IPS DF 6.9 (cell line): ENCODE data around the gene ALG13.
"Not testable (repeated sequence)": the region's sequence is repeated elsewhere in the genome, so short reads cannot be mapped to it uniquely, and the experiment has no call there.

Experiments used
- DNase-seq: peaks from one replicate; pipeline ENCODE4 v3.0.0-alpha.2; 2013; ENCODE audit warnings: low read depth, low spot score
- H3K27ac ChIP-seq: one replicate; pipeline ENCODE4 v1.5.1; 2013; ENCODE audit warnings: low read length, control low read depth
- H3K27me3 ChIP-seq: 2 replicates; pipeline ENCODE4 v1.6.1; 2013; ENCODE audit warnings: mild to moderate bottlenecking, low read length; ENCODE audit not compliant: control insufficient read depth, insufficient read depth
- H3K36me3 ChIP-seq: 2 replicates; pipeline ENCODE4 v1.6.1; 2013; ENCODE audit warnings: low read length; ENCODE audit not compliant: control insufficient read depth, insufficient read depth
- H3K4me1 ChIP-seq: 2 replicates; pipeline ENCODE4 v1.6.1; 2013; ENCODE audit warnings: low read length; ENCODE audit not compliant: control insufficient read depth, insufficient read depth
- H3K4me3 ChIP-seq: 2 replicates; pipeline ENCODE4 v1.5.1; 2013; ENCODE audit warnings: mild to moderate bottlenecking, low read length
- H3K9me3 ChIP-seq: 2 replicates; pipeline ENCODE4 v1.6.1; 2013; ENCODE audit warnings: low read length, inconsistent platforms; ENCODE audit not compliant: control insufficient read depth, insufficient read depth
- WGBS: extraction: QIAGEN DNeasy Blood & Tissue Kit; methylation state at CpG from one replicate; pipeline ENCODE4 v1.1.7; 2013; ENCODE audit warnings: mixed read lengths, missing lambda C conversion rate; ENCODE audit not compliant: insufficient read length, insufficient coverage; 5-methylcytosine and 5-hydroxymethylcytosine counted together

ALG13 gene

DNA sequence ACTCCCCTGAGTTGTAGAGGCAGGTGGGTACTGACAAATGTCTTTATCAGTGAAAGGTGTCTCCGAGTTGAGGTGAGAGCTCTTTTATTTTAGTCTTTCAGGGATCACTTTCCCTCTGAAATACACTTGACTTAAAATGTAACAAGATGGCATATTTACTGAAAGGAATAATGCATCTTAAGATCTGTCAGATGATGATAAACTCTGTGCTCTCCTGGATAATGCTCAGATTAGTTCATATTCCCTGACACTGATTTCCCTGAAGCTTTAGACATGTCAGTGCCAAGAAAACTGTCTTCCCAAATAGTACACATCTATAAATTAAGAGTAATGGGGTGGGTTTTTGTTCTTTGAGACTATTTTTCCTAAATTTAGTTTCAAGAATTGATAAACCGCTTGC is 75.5 kb downstream of the ALG13 start:
- no peaks in the 10 kb centered on the region for H3K4me1 ChIP-seq
- H3K4me3 ChIP-seq = no peak overlapping the region
- H3K27me3 ChIP-seq = no peaks in the 10 kb centered on the region
- WGBS = no CpG with 5 or more reads among the region's 2 CpGs
- H3K27ac ChIP-seq = no peak overlapping the region
- H3K9me3 ChIP-seq = no peaks in the 10 kb centered on the region
- no peak for DNase-seq
- no peaks in the 10 kb centered on the region for H3K36me3 ChIP-seq

DNA sequence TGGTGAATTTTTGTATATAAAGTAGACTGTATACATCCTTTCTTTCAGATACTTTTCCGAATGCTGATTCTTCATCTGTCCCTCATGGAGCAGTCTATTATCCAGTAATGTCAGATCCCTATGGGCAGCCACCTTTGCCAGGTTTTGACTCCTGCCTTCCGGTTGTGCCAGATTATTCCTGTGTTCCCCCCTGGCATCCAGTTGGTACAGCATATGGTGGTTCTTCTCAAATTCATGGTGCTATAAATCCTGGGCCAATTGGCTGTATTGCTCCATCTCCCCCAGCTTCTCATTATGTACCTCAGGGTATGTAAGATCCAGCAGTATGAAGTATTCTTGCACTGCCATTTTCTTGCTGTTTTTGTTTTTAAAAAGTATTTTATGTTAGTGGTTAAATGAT is 78.7 kb downstream of the ALG13 start:
- H3K9me3 ChIP-seq = no peaks in the 10 kb centered on the region
- no peak overlapping the region for H3K27ac ChIP-seq
- H3K4me3 ChIP-seq = no peak overlapping the region
- no peak for DNase-seq
- H3K36me3 ChIP-seq = no peaks in the 10 kb centered on the region
- H3K27me3 ChIP-seq = no peaks in the 10 kb centered on the region
- H3K4me1 ChIP-seq = no peaks in the 10 kb centered on the region
- no CpG with 5 or more reads among the region's 2 CpGs for WGBS

DNA sequence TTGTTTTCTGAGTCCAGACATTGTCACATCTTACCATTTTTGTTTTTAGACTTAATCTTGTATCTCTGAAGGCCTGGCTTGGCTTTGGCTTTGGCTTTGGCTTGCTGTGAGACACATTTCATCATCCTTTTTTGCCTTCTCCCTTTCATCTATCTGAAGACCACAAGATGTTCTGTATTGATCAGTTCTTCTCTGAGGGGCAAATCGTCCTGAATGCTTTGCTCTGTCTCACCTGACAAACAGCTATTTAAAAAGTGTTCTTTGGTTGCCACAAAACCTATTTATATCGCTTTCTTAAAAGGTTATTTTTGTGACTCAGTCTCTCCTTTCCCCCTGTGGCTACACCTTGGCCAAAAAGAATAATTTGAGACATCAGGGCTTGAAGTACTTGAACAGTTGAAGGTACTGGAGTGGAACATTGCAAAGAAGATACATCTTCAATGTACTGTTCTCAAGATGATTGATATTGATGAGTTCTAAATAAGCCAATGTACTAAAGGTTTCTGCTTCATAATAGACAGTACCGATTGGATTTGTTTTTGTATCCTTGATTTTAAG is 80.7 kb downstream of the ALG13 start:
- no CpG with 5 or more reads among the region's 3 CpGs for WGBS
- H3K4me1 ChIP-seq = no peaks in the 10 kb centered on the region

DNA sequence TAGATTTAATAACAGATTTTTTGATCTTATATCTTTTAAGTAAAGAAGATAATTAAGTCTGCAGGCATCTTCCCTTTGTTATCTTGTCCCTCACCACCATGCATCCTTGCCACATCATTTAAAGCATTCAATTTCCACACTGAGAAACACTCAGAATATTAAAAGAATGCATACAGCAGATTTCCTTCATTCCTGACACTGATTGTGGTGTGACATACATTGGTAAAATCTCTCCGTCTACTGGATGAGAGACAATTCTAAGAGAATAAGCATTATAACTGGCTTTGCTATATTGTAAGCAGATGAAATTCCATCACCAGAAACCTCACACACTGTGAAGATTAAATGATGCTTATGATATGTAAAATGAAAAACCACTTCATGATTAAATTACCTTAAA is 97.6 kb downstream of the ALG13 start:
- no peak for DNase-seq
- no CpG with 5 or more reads among the region's 1 CpG for WGBS
- Histone ChIP-seq H3K4me3 (no peak overlapping the region), H3K27me3 (no peaks in the 10 kb centered on the region), H3K36me3 (no peaks in the 10 kb centered on the region), H3K9me3 (no peaks in the 10 kb centered on the region), H3K27ac (no peak overlapping the region), H3K4me1 (no peaks in the 10 kb centered on the region)

More for the DNA sequence above, 80.7 kb downstream of the ALG13 start:
- H3K27ac ChIP-seq = no peak overlapping the region
- H3K36me3 ChIP-seq = no peaks in the 10 kb centered on the region
- no peaks in the 10 kb centered on the region for H3K9me3 ChIP-seq
- no peaks in the 10 kb centered on the region for H3K27me3 ChIP-seq
- no peak for DNase-seq
- H3K4me3 ChIP-seq = no peak overlapping the region

DNA sequence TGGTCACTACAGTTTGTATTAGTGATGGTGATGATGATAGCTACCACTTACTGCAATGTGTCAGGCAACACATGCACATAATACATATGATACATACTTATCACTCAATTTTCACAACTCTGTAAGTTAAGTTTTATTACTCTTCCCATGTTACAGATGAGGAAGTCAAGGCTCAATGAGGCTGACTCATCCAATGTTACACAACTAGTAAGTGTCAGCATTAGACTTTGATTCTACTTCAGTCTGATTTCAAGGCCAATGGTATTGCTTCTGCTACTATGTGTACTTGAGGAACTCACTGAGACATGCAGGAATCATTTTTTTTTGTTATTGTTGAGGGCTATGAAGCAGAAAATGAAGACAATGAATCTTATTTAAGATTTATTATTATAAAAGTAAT is 98.6 kb downstream of the ALG13 start:
- Histone ChIP-seq H3K27me3 (no peaks in the 10 kb centered on the region), H3K4me1 (no peaks in the 10 kb centered on the region)
- no peak for DNase-seq

DNA sequence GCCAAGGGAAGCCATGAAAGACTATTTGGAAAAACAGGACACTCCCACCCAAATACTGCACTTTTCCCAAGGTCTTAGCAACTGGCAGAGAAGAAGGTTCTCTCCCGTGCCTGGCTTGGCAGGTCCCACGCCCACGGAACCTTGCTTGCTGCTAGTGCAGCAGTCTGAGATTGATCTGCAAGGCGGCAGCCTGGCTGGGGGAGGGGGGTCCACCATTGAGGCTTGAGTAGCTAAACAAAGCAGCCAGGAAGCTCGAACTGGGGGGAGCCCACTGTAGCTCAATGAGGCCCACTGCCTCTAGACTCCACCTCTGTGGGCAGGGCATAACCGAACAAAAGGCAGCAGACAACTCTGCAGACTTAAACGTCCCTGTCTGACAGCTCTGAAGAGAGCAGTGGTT is 103.7 kb downstream of the ALG13 start:
- Histone ChIP-seq H3K27ac (no peak overlapping the region), H3K9me3 (no peaks in the 10 kb centered on the region), H3K36me3 (no peaks in the 10 kb centered on the region), H3K4me3 (no peak overlapping the region), H3K27me3 (no peaks in the 10 kb centered on the region), H3K4me1 (no peaks in the 10 kb centered on the region)
- DNase-seq = no peak
- no CpG with 5 or more reads among the region's 7 CpGs for WGBS

More for the DNA sequence above, 98.6 kb downstream of the ALG13 start:
- H3K36me3 ChIP-seq = no peaks in the 10 kb centered on the region
- H3K9me3 ChIP-seq = no peaks in the 10 kb centered on the region
- no peak overlapping the region for H3K27ac ChIP-seq
- no peak overlapping the region for H3K4me3 ChIP-seq

DNA sequence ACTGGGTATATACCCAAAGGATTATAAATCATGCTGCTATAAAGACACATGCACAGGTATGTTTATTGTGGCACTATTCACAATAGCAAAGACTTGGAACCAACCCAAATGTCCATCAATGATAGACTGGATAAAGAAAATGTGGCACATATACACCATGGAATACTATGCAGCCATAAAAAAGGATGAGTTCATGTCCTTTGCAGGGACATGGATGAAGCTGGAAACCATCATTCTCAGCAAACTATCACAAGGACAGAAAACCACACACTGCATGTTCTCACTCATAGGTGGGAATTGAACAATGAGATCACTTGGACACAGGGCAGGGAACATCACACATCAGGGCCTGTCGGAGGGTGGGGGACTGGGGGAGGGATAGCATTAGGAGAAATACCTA is 109.1 kb downstream of the ALG13 start:
- not testable (repeated sequence) for H3K9me3 ChIP-seq, H3K4me1 ChIP-seq, H3K27ac ChIP-seq, H3K36me3 ChIP-seq, DNase-seq, H3K27me3 ChIP-seq, H3K4me3 ChIP-seq
- no CpG with 5 or more reads among the region's 1 CpG for WGBS
